K562 (cell line): ENCODE results near the gene ZNF581. TPM values are rescaled to one million over a fixed set of nuclear protein-coding genes. Genes with fewer than 3 reads are reported as not detected.

Experiments used
- ADNP ChIP-seq: fragments of 200-800 bp; sonication (Bioruptor generic); IDR thresholded peaks from 2 replicates; pipeline ENCODE4 v1.6.1; 2016; ENCODE audit warnings: missing genetic modification characterization, missing compliant biosample characterization
- BRD9 ChIP-seq: fragments of 450-650 bp; IDR thresholded peaks from 2 replicates; pipeline ENCODE4 v1.6.1; 2018; ENCODE audit warnings: low read depth; ENCODE audit not compliant: partially characterized antibody
- CBFA2T3 ChIP-seq: fragments of 450-650 bp; IDR thresholded peaks from 2 replicates; pipeline ENCODE4 v1.6.1; 2017
- CBX3 ChIP-seq, 2 experiments: IDR thresholded peaks; 1 replicate in 1 of 2; 2 replicates in 1 of 2; pipeline ENCODE4 v1.6.1; 2012; ENCODE audit warnings: inconsistent platforms in 2 of 2, low read length in 2 of 2, borderline replicate concordance in 1 of 2, control low read depth in 1 of 2
- CREBBP ChIP-seq: IDR thresholded peaks from one replicate; pipeline ENCODE4 v1.6.1; 2012; ENCODE audit warnings: low read depth, mild to moderate bottlenecking, control low read depth, inconsistent platforms, low read length
- ETV1 ChIP-seq: fragments of 450-650 bp; conservative IDR thresholded peaks from 2 replicates; pipeline ENCODE4 v1.6.1; 2016; ENCODE audit warnings: missing genetic modification characterization, control low read depth, low read depth, missing compliant biosample characterization
- KAT8 ChIP-seq: fragments of 450-650 bp; IDR thresholded peaks from 2 replicates; pipeline ENCODE4 v1.6.1; 2016; ENCODE audit warnings: low read depth, mild to moderate bottlenecking
- MEF2A ChIP-seq: IDR thresholded peaks from 2 replicates; pipeline ENCODE4 v1.6.1; 2011; ENCODE audit warnings: low read depth, mild to moderate bottlenecking, low read length, moderate library complexity; ENCODE audit not compliant: control insufficient read depth
- MTA1 ChIP-seq: fragments of 450-650 bp; IDR thresholded peaks from 2 replicates; pipeline ENCODE4 v1.6.1; 2017; ENCODE audit warnings: borderline replicate concordance
- NCOA6 ChIP-seq: fragments of 450-650 bp; IDR thresholded peaks from 2 replicates; pipeline ENCODE4 v1.6.1; 2017; ENCODE audit warnings: mild to moderate bottlenecking
- PYGO2 ChIP-seq: fragments of 450-650 bp; IDR thresholded peaks from 2 replicates; pipeline ENCODE4 v1.6.1; 2016; ENCODE audit warnings: mild to moderate bottlenecking, missing genetic modification characterization, moderate library complexity, missing compliant biosample characterization
- STAT5B ChIP-seq: fragments of 250-450 bp; sonication (Bioruptor Pico); IDR thresholded peaks from 2 replicates; pipeline ENCODE4 v1.8.0; 2021; ENCODE audit warnings: mild to moderate bottlenecking, inconsistent platforms
- TCF7 ChIP-seq: sonication (generic); IDR thresholded peaks from 2 replicates; pipeline ENCODE4 v1.6.1; 2016; ENCODE audit warnings: antibody characterized with exemption, borderline replicate concordance
- U2AF2 ChIP-seq: fragments of 200-400 bp; formaldehyde crosslinking; optimal IDR thresholded peaks from 2 replicates; pipeline ENCODE3; 2017; ENCODE audit warnings: low read depth, mild to moderate bottlenecking, low read length
- ZKSCAN8 ChIP-seq: fragments of 200-800 bp; sonication (Bioruptor generic); IDR thresholded peaks from 2 replicates; pipeline ENCODE4 v1.6.1; 2016; ENCODE audit warnings: missing genetic modification characterization, missing compliant biosample characterization
- ZNF165 ChIP-seq: fragments of 250-450 bp; sonication (Bioruptor Pico); IDR thresholded peaks from 2 replicates; pipeline ENCODE4 v1.4.0; 2020; ENCODE audit warnings: borderline replicate concordance
- ZNF551 ChIP-seq: fragments of 250-450 bp; sonication (Bioruptor Pico); IDR thresholded peaks from 2 replicates; pipeline ENCODE4 v1.5.0; 2021; ENCODE audit warnings: mild to moderate bottlenecking, moderate library complexity
- ZNF696 ChIP-seq: fragments of 250-450 bp; sonication (Bioruptor Pico); conservative IDR thresholded peaks from 2 replicates; pipeline ENCODE4 v1.4.0; 2020; ENCODE audit warnings: mild to moderate bottlenecking, moderate library complexity
- polyA plus RNA-seq, 8 experiments: library from polyadenylated mRNA; depleted of rRNA in 4 of 8; stranded (reverse) in 5 of 8; unstranded in 3 of 8; fragments of >200 nt; fragmentation: Nextera tagmentation in 2 of 8; fragmentation: Illumina TruSeq in 1 of 8; extraction: Ambion mirVana in 2 of 8; extraction: Trizol in 1 of 8; gene quantifications; 2 replicates each; pipeline versions ENCODE4 v1.2.1 to v1.2.3, GENCODE V29; 2011 to 2014; ENCODE audit warnings: inconsistent platforms in 1 of 8, missing spikeins in 1 of 8
- total RNA-seq, 7 experiments: library from RNA; depleted of rRNA in 6 of 7; stranded (reverse); fragments of >200 nt in 6 of 7; fragmentation: Illumina TruSeq in 2 of 7; extraction: Trizol in 2 of 7; gene quantifications; 2 replicates each; pipeline versions ENCODE4 v1.2.1 to v1.2.3, GENCODE V29; 2011 to 2021; ENCODE audit warnings: low replicate concordance in 1 of 7
- TF ChIP-seq, protein P1 (sequence below): fragments of 250-450 bp; sonication (Bioruptor Pico); IDR thresholded peaks from 2 replicates; pipeline ENCODE4 v1.5.0; 2021
- TF ChIP-seq, protein P2 (sequence below): sonication (generic); formaldehyde crosslinking; IDR thresholded peaks from 2 replicates; pipeline ENCODE4 v1.8.1; 2023; ENCODE audit warnings: mild to moderate bottlenecking, missing genetic modification reagents, moderate library complexity

ZNF581 gene
- total and polyA plus RNA-seq, 9 of the 15 experiments (the other 6 are each of a cell fraction or from before 2014, with no cell fraction given): 2.4 to 39.4 (median 15.4) TPM

DNA sequence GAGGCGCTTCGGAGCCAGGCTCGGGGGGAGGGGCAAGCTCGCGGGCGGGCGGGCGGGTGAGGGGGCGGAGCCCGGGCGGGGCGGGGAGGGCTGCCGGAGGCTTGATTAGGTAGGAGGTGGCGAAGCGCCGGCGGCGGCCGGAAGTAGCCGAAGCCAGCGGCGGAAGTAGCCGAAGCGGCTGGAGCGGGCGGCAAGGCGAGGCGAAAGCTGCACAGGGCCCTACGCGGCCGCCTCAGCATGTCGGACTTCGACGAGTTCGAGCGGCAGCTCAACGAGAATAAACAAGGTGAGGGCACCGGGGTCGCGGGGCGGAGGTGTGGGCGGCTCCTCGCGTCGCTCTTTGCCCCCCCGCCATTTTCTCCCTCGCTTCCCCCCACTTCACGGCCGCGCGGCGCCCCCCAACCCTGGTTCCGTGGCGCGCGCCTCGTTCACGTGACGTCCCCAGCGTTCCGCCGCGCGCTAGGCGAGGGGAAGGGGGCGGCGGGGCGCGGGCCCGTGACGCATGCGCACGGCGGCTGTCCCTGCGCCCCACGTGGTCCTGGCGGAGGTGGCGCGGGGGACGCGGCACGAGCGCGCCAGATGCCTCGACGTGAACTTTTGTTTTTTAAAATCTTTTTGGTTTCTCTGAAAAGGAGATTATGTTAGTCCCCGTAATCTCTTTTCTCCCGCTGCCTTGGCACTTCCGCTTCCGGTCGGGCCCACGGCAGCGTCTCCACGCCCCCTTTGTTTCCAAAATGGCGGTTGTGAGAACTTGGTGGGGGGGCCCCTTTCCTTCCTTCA, 11.6 kb downstream of the ZNF581 start, which contains the start of gene U2AF2 (continued):
- no peak for TF ChIP-seq NCOA6
- TF ChIP-seq ZNF551 (CRISPR knock-in tag): no peak
- TF ChIP-seq CBFA2T3: no peak
- no peak for TF ChIP-seq CREBBP
- TF ChIP-seq PYGO2 (tag): no peak
- no peak for TF ChIP-seq ZNF696 (CRISPR knock-in tag)
- no peak for TF ChIP-seq STAT5B (CRISPR knock-in tag)
- TF ChIP-seq, protein P1, sequence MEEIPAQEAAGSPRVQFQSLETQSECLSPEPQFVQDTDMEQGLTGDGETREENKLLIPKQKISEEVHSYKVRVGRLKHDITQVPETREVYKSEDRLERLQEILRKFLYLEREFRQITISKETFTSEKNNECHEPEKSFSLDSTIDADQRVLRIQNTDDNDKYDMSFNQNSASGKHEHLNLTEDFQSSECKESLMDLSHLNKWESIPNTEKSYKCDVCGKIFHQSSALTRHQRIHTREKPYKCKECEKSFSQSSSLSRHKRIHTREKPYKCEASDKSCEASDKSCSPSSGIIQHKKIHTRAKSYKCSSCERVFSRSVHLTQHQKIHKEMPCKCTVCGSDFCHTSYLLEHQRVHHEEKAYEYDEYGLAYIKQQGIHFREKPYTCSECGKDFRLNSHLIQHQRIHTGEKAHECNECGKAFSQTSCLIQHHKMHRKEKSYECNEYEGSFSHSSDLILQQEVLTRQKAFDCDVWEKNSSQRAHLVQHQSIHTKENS: no peak
- TF ChIP-seq ETV1 (tag): peak; percentile 62
- no peak for TF ChIP-seq ADNP (tag)
- 0 out of 2 replicates have a peak, but pooled peaks have one; percentile 11 for TF ChIP-seq ZNF165
- no peak for TF ChIP-seq U2AF2
- no peak; a peak in 1 of 3 replicates for TF ChIP-seq CBX3 (IDR thresholded peaks at IDR 0.05; ENCODE audit: borderline replicate concordance in 1 of 2, low read length in 2 of 2)
- no peak for TF ChIP-seq ZKSCAN8 (CRISPR knock-in tag)
- TF ChIP-seq TCF7: no peak
- TF ChIP-seq MTA1: no peak
- no peak for TF ChIP-seq BRD9
- TF ChIP-seq KAT8: no peak
- TF ChIP-seq, protein P2, sequence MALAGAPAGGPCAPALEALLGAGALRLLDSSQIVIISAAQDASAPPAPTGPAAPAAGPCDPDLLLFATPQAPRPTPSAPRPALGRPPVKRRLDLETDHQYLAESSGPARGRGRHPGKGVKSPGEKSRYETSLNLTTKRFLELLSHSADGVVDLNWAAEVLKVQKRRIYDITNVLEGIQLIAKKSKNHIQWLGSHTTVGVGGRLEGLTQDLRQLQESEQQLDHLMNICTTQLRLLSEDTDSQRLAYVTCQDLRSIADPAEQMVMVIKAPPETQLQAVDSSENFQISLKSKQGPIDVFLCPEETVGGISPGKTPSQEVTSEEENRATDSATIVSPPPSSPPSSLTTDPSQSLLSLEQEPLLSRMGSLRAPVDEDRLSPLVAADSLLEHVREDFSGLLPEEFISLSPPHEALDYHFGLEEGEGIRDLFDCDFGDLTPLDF (CRISPR knock-in tag): no peak
- TF ChIP-seq MEF2A: no peak
